HG03571 (cell line): ENCODE data around the gene SCYL1.

Experiments used
- ATAC-seq: cut with Tn5 transposase; IDR thresholded peaks from one replicate; pipeline ENCODE4 v1.9.1; 2021; ENCODE audit not compliant: unreplicated experiment

SCYL1 gene

DNA sequence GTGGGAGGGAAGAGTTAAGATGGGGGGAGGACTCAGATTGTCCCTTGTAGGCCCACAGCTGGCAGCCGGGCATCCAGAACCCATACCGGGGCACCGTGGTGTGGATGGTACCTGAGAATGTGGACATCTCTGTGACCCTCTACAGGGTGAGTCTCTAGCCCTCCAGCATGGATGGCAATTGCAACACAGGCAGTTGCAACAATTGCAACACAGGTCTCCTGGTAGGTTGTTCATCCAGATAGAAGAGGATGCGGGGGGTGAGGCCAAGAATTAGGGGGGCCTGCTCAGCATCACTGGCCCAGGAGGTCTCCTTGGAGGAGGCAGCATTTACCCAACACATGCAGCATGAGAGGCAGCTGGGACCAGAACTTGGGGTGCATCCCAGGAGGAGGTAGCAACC is 54.4 kb downstream of the SCYL1 start:
- ATAC-seq, result no peak

GRCh38 chr11:65580031-65580692 is 55.3 kb downstream of the SCYL1 start:
- ATAC-seq, result no peak

GRCh38 chr11:65580756-65581155 is 55.9 kb downstream of the SCYL1 start:
- no peak for ATAC-seq

DNA sequence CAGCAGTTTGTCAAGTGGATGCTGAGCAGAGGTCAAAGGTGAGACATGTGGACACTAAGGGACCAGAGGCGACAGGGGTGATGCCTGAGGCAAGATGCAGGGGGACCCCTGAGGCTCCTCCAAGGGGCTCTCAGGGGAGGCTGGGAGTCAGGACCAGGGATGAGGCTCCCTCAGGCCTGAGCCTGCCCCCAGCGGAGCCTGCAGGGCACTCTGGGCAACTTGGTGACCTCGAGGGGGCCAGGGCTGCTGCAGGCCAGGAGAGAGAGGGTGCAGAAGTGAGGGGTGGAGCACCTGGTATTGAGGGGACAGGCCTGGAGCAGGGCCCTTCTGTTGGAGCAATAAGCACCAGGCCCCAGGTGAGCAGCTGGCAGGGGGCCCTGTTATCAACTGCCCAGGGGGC is 57.0 kb downstream of the SCYL1 start:
- no peak for ATAC-seq

DNA sequence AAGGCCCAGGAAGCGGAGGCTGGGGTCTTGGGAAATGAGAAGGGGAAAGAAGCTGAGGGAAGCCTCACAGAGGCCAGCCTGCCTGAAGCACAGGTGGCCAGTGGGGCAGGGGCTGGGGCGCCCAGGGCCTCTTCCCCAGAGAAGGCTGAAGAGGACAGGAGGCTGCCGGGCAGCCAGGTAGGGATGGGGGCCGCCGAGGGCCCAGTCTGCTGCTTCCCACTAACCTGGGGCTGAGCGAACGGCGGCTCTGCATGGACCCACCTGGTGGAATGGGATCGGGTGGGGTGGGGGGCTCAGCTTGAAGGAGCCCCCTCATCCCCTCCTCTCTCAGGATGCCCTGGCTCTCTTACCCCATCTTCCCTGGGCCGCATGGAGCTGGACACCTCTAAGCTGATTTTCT is 58.7 kb downstream of the SCYL1 start:
- no peak for ATAC-seq

DNA sequence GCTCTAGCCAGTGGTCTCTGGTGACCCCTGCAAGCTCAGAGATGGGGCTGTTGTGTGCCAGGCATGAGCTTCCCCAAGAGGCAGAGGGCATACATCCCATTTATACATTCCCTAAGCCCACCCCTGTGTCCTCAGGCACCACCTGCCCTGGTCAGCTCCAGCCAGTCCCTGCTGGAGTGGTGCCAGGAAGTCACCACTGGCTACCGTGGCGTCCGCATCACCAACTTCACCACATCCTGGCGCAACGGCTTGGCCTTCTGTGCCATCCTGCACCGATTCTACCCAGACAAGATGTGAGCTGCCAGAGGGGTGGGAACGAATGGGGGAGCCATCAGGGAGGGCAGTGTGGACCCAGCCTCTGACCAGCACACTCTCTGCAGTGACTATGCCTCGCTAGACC is 59.2 kb downstream of the SCYL1 start:
- no peak for ATAC-seq

- no peak for ATAC-seq
These were observed 59.9 kb downstream of the SCYL1 start for GRCh38 chr11:65584723-65585171.

DNA sequence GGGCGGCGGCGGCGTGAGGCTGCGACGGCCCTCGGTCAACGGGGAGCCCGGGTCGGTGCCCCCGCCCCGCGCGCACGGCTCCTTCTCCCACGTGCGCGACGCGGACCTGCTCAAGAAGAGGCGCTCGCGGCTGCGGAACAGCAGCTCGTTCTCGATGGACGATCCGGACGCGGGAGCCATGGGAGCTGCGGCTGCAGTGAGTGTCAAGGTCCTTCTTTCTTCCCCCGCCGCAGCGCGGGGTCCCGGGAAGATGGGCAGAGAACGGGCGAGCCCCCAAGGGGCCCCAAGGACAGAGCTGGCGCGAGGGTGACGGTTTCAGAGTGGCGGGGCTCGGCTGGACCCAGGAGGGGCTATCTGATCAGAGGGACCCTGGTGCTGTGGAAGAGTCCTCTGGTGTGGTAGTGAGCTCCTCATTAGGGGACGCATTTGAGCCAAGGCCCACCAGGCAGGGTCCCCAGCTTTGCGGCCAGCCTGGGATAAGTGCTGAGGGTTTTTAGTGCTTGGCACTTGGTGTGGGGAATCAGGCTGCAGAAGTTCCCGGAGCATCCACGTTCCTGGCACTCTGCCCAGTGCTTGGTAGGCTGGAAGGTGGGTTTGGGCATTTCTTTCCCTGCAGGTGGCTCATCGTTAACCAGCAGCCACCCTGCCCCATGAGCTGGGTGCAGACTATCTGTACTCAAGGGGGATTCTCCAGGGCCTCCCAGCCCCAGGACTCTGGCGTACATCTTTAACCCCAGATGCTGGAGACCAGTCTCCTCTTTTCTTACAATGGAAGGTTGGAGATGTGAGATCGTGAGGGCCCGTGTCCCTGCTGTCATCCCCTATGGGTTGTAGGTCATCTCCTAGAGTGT is 60.7 kb downstream of the SCYL1 start:
- no peak for ATAC-seq

- ATAC-seq, result no peak
These were observed 61.4 kb downstream of the SCYL1 start for GRCh38 chr11:65586247-65586630.

- no peak for ATAC-seq
These were observed 61.8 kb downstream of the SCYL1 start for GRCh38 chr11:65586676-65587075.
